GM13977 (cell line): ENCODE measurements around the gene ASPSCR1.

Experiments used
- DNase-seq: peaks from one replicate; pipeline ENCODE4 v3.0.0; 2012; ENCODE audit warnings: low spot score
- CTCF ChIP-seq: IDR thresholded peaks from 2 replicates; pipeline ENCODE4 v1.5.1; 2012; ENCODE audit warnings: mild to moderate bottlenecking, control low read depth; ENCODE audit not compliant: insufficient read depth; ENCODE audit errors: extremely low read depth, missing control alignments
- in situ Hi-C: fragments of 300-500 bp; cut with MboI; formaldehyde crosslinking; loops from one replicate; pipeline ENCODE4 v1.12.0; 2022; ENCODE audit warnings: low sequenced_read_pairs, low pct_unique_long_range_greater_than_20kb, mixed read lengths, inconsistent platforms; ENCODE audit not compliant: unreplicated experiment

The ASPSCR1 gene

GRCh38 chr17:82019690-82020571, 42.5 kb downstream of the ASPSCR1 start:
- in situ Hi-C loops = no loop called here
- peak; percentile 93 for TF ChIP-seq CTCF
- peak; percentile 87 for DNase-seq

GRCh38 chr17:82020572-82021106, 43.2 kb downstream of the ASPSCR1 start:
- DNase-seq = no peak
- no peak for TF ChIP-seq CTCF
- in situ Hi-C loops = no loop called here

- TF ChIP-seq CTCF = peak; percentile 66
- DNase-seq = peak; percentile 69
- in situ Hi-C loops = no loop called here
Observed at GRCh38 chr17:82021107-82021899, 43.9 kb downstream of the ASPSCR1 start.

DNA sequence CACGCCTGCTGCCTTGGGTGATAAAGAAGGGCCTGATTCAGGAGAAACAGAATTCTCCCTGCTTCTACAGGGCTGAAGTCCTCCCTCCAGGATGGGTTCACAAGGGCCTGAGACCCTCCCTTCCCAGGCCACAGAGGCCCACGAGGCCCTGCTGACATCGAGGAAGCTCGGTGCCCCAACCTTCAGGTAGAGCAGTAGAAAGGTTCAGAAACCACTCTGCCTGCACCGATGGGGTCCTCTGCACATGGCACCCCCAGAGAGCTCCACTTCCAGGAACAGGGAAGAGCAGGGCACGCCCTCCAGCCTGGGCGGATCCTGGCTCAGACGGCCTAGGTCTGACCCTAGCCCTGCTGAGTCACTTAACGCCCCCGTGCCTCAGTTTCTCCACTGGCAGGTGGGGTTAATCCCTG, 44.5 kb downstream of the ASPSCR1 start:
- in situ Hi-C loops = no loop called here
- TF ChIP-seq CTCF = no peak
- DNase-seq = no peak

DNA sequence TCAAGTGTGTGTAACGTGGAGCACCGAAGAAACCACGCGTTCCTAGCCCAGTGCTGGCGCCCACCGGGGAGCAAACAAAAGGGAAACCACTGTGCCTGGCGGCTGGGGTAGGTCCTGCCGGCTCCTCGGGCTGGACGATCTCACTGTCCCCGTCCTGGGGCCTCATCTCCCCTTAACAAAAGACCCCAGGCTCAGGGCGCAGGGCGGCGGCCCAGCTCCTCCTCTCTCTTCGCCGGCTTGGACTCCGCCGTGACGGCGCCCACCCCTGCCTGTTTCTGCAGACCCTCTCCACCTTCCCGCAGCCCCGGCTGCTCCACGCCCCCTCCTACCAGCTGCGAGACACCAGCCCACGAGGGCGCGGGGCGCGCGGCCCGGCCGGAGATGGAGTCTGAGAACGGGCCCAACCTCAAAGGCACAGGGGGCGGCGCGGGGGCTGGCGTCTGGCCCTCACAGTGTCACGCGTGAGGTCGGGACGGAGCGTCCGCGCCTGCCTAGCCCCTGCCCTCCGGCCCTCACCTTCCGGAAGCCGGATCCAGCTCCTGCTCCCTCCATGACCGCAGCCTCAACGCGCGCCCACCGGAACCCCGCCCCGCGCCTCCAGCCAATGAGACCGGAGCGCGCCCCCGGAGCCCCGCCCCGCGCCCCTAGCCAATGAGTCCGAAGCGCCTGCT, 45.0 kb downstream of the ASPSCR1 start, which contains the start of gene CENPX:
Gene CENPX, minus strand, starts transcription at position 569 of the 671 bp plus-strand sequence. Its CDS starts 17 bp downstream, at position 552.
- no peak for TF ChIP-seq CTCF
- DNase-seq = no peak
- in situ Hi-C loops = no loop called here

- in situ Hi-C loops = no loop called here
- TF ChIP-seq CTCF = no peak
- DNase-seq = peak; percentile 100
Observed at GRCh38 chr17:82022981-82023446, 45.6 kb downstream of the ASPSCR1 start, which contains the start of gene LRRC45. LRRC45 (plus strand) TSS chr17:82023305; CDS start chr17:82023644, 339 bp downstream.
